ENCODE results near the gene USP9X. TPM values are rescaled to one million over a fixed set of nuclear protein-coding genes. Genes with fewer than 3 reads are reported as not detected.

Gene USP9X
- total and polyA plus RNA-seq, 9 of the 15 experiments (the other 6 are each of a cell fraction or from before 2014, with no cell fraction given), result 10.9 to 47.8 (median 29.5) TPM

- no peaks in the 10 kb centered on the region for H3K9me3 ChIP-seq (replicated peaks; ENCODE audit: control insufficient read depth, insufficient read depth, low read depth, low read length)
- BruUV-seq (replicated peaks), result no TSS peak
- no peaks in the 10 kb centered on the region for H3K4me1 ChIP-seq (replicated peaks in 1 of 2; ENCODE audit: control insufficient read depth in 2 of 2, insufficient read depth in 2 of 2, low read length in 2 of 2)
- H3K27me3 ChIP-seq (ENCODE audit: control insufficient read depth in 2 of 2, insufficient read depth in 2 of 2, low read length in 2 of 2), result no peaks in the 10 kb centered on the region
- in situ Hi-C loops (cut with MboI) (no loop called here), intact Hi-C loops (cut with micrococcal nuclease) (no loop called here)
- H3K4me3 ChIP-seq, result no peak overlapping the region
- no peaks in the 10 kb centered on the region for H3K9me1 ChIP-seq (ENCODE audit: control insufficient read depth, insufficient read depth, low read length)
- H4K20me1 ChIP-seq (replicated peaks; ENCODE audit: control insufficient read depth, insufficient read depth, low read length), result no peaks in the 10 kb centered on the region
- H3K27ac ChIP-seq (ENCODE audit: extremely low read depth, low read depth, low read length), result no peak overlapping the region
- ATAC-seq (no peak), FAIRE-seq (no peak), DNase-seq (ENCODE audit: extremely low read depth in 1 of 4, low spot score in 3 of 4) (no peak)
- no peak overlapping the region for H3K4me2 ChIP-seq (ENCODE audit: insufficient read depth, low read length)
- H3K9ac ChIP-seq (ENCODE audit: insufficient read depth in 1 of 2, low read depth in 2 of 2, low read length in 2 of 2), result no peak overlapping the region
- ChIA-PET CTCF (ENCODE audit: low intra/inter-chr PET ratio) (no interaction called here), POLR2A (no interaction called here)
- peaks cover 24% of the 10 kb centered on the region for H3K79me2 ChIP-seq (ENCODE audit: control insufficient read depth, insufficient read depth, low read length)
- no peak overlapping the region for H2AFZ ChIP-seq (ENCODE audit: low read depth, low read length)
- H3K36me3 ChIP-seq (ENCODE audit: control insufficient read depth, insufficient read depth, low read length), result peaks cover 66% of the 10 kb centered on the region
- no peak for TF ChIP-seq NR0B1 (IDR thresholded peaks at IDR 0.05; ENCODE audit: partially characterized antibody)
- TF ChIP-seq TAF15 (IDR thresholded peaks at IDR 0.05; ENCODE audit: low read depth, low read length), result no peak
- WGBS (ENCODE audit: insufficient coverage, low coverage, missing lambda C conversion rate), result 92% methylated on average over 1 of the region's 1 CpG
Observed at GRCh38 chrX:41131766-41132165, 46.5 kb downstream of the USP9X start.

- Histone ChIP-seq H3K9me1 (ENCODE audit: control insufficient read depth, insufficient read depth, low read length) (no peaks in the 10 kb centered on the region), H4K20me1 (replicated peaks; ENCODE audit: control insufficient read depth, insufficient read depth, low read length) (no peaks in the 10 kb centered on the region), H3K9me3 (replicated peaks; ENCODE audit: control insufficient read depth, insufficient read depth, low read depth, low read length) (no peaks in the 10 kb centered on the region), H3K27me3 (ENCODE audit: control insufficient read depth in 2 of 2, insufficient read depth in 2 of 2, low read length in 2 of 2) (no peaks in the 10 kb centered on the region), H3K9ac (ENCODE audit: insufficient read depth in 1 of 2, low read depth in 2 of 2, low read length in 2 of 2) (no peak overlapping the region), H3K36me3 (ENCODE audit: control insufficient read depth, insufficient read depth, low read length) (peaks cover 67% of the 10 kb centered on the region), H3K79me2 (ENCODE audit: control insufficient read depth, insufficient read depth, low read length) (peaks cover 11% of the 10 kb centered on the region; the same call in 1 of the 3 replicates), H3K27ac (ENCODE audit: extremely low read depth, low read depth, low read length) (no peak overlapping the region), H3K4me3 (no peak overlapping the region), H3K4me1 (replicated peaks in 1 of 2; ENCODE audit: control insufficient read depth in 2 of 2, insufficient read depth in 2 of 2, low read length in 2 of 2) (no peaks in the 10 kb centered on the region), H2AFZ (ENCODE audit: low read depth, low read length) (no peak overlapping the region), H3K4me2 (ENCODE audit: insufficient read depth, low read length) (no peak overlapping the region)
- FAIRE-seq, result no peak
- in situ Hi-C loops (cut with MboI) (no loop called here), intact Hi-C loops (cut with micrococcal nuclease) (no loop called here)
- no TSS peak for BruUV-seq (replicated peaks)
- no peak for ATAC-seq
- WGBS (ENCODE audit: insufficient coverage, low coverage, missing lambda C conversion rate), result 89% methylated on average over 6 of the region's 6 CpGs
- ChIA-PET CTCF (ENCODE audit: low intra/inter-chr PET ratio) (interaction anchor here (0.6 kb wide), 1 partner anchor 769 kb away, joined by 3 read pairs; no protein-coding TSS in a partner anchor), POLR2A (no interaction called here)
- TF ChIP-seq ZNF316 (IDR thresholded peaks at IDR 0.05), result peak; percentile 9; the same call in 1 of the 2 replicates
- no peak for TF ChIP-seq JUNB (CRISPR knock-in tag; conservative IDR thresholded peaks at IDR 0.05)
- DNase-seq (ENCODE audit: extremely low read depth in 1 of 4, low spot score in 3 of 4), result no peak
Observed at GRCh38 chrX:41133551-41133950, 48.3 kb downstream of the USP9X start.
